NCI-H82 (cell line): ENCODE measurements around the gene PBX3.
A peak's percentile ranks its signal among the peaks of the same experiment; 100 is the strongest.

Experiments used
- DNase-seq: peaks from one replicate; lab custom pipeline; 2025; lab: John Stamatoyannopoulos, UW

PBX3 gene

GRCh38 chr9:125908966-125909365, 161.8 kb downstream of the PBX3 start:
- DNase-seq: no peak

- no peak for DNase-seq
Measured at GRCh38 chr9:125909459-125909858, 162.3 kb downstream of the PBX3 start.

GRCh38 chr9:125910286-125910685, 163.1 kb downstream of the PBX3 start:
- DNase-seq: peak; percentile 32

GRCh38 chr9:125911861-125912644, 164.9 kb downstream of the PBX3 start:
- peak; percentile 66 for DNase-seq

- DNase-seq: no peak
Measured at GRCh38 chr9:125912667-125913066, 165.5 kb downstream of the PBX3 start.

GRCh38 chr9:125913551-125913950, 166.4 kb downstream of the PBX3 start:
- peak; percentile 75 for DNase-seq

GRCh38 chr9:125914411-125914810, 167.2 kb downstream of the PBX3 start:
- no peak for DNase-seq

GRCh38 chr9:125915606-125916005, 168.4 kb downstream of the PBX3 start:
- DNase-seq: no peak

- DNase-seq: no peak
Measured at GRCh38 chr9:125919565-125919964, 172.4 kb downstream of the PBX3 start.

GRCh38 chr9:125920402-125920801, 173.2 kb downstream of the PBX3 start:
- DNase-seq: no peak

- no peak for DNase-seq
Measured at GRCh38 chr9:125922854-125923253, 175.7 kb downstream of the PBX3 start.

GRCh38 chr9:125924351-125924750, 177.2 kb downstream of the PBX3 start:
- DNase-seq: no peak

GRCh38 chr9:125926936-125927335, 179.8 kb downstream of the PBX3 start:
- no peak for DNase-seq

GRCh38 chr9:125929846-125930245, 182.7 kb downstream of the PBX3 start:
- no peak for DNase-seq

GRCh38 chr9:125931211-125931610, 184.0 kb downstream of the PBX3 start:
- no peak for DNase-seq

- DNase-seq: peak; percentile 36
Measured at GRCh38 chr9:125932012-125932411, 184.8 kb downstream of the PBX3 start.

GRCh38 chr9:125932746-125933455, 185.7 kb downstream of the PBX3 start:
- DNase-seq: no peak

GRCh38 chr9:125942125-125942524, 195.0 kb downstream of the PBX3 start:
- no peak for DNase-seq

- no peak for DNase-seq
Measured at GRCh38 chr9:125943831-125944230, 196.7 kb downstream of the PBX3 start.

- no peak for DNase-seq
Measured at GRCh38 chr9:125946397-125946796, 199.2 kb downstream of the PBX3 start.

GRCh38 chr9:125948887-125949596, 201.9 kb downstream of the PBX3 start:
- no peak for DNase-seq

GRCh38 chr9:125949703-125950460, 202.7 kb downstream of the PBX3 start:
- DNase-seq: no peak
